C1 segment of cervical spinal cord (tissue), 14 donors: ENCODE data around the gene IRF3.
A peak's percentile ranks its signal among the peaks of the same experiment; 100 is the strongest.

Source experiments
- DNase-seq, 14 donors: peaks; one replicate each; lab custom pipeline; 2025; lab: John Stamatoyannopoulos, UW

Gene IRF3

DNA sequence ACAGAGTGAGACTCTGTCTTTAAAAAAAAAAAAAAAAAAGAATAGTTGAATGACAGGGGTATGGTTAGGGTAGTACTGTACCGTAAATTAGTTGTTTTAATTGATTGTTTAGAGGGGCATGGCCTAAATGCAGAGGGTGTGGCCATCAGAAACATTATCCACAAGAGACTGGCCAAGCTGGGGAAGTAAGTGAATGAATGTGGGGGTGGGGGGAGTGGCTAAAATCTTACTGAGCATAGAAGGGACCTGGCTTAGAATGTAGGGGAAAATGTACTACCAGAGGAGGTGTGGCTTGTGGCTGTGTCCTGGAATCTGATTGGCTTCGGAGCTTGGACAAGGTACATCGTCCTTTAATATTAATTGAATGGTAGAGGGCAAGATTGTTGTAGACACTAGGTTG, 3.9 kb upstream of the IRF3 start:
- no peak for DNase-seq

- DNase-seq = no peak
Measured at GRCh38 chr19:49667473-49667872, 1.8 kb upstream of the IRF3 start.

- no peak for DNase-seq
Measured at GRCh38 chr19:49666120-49666444, 425 bp upstream of the IRF3 start.

DNA sequence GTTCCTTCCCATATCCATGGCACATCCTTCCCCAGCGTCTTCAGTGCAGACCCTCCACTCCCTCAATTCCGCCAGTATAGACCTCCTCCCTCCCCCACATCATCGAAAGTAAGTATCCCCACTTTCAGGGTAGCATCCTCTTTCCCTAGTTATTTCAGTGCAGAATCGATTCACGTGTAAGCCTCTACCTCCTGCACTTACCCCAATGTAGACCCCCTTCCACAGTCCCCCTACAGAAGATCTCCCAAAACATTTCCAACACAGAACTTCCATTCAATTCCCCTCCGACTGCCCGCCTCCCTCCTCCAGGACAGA, 664 bp downstream of the IRF3 start:
- DNase-seq = peak in 1 of 14 donors; percentile 26

- peak; percentile 23 to 86 (median 78) for DNase-seq
Measured at GRCh38 chr19:49664171-49665035, 1.3 kb downstream of the IRF3 start.

DNA sequence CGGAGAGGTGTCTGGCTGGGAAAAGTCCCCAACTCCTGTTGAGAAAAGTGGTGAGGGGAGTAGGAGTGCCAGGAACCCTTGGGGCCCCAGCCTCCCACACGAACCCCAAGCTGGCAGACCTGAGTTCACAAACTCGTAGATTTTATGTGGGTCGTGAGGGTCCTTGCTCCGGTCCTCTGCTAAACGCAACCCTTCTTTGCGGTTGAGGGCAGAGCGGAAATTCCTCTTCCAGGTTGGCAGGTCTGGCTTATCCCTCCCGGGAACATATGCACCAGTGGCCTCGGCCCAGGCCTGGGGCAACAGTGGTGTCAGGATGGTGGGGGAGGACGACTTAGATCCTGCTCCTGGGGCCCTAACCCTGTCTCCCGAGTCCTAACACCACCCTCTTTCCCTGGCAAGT, 2.4 kb downstream of the IRF3 start:
- DNase-seq = no peak

GRCh38 chr19:49662011-49662410, 3.6 kb downstream of the IRF3 start:
- DNase-seq = no peak

GRCh38 chr19:49660338-49660961, 5.2 kb downstream of the IRF3 start:
- no peak for DNase-seq

DNA sequence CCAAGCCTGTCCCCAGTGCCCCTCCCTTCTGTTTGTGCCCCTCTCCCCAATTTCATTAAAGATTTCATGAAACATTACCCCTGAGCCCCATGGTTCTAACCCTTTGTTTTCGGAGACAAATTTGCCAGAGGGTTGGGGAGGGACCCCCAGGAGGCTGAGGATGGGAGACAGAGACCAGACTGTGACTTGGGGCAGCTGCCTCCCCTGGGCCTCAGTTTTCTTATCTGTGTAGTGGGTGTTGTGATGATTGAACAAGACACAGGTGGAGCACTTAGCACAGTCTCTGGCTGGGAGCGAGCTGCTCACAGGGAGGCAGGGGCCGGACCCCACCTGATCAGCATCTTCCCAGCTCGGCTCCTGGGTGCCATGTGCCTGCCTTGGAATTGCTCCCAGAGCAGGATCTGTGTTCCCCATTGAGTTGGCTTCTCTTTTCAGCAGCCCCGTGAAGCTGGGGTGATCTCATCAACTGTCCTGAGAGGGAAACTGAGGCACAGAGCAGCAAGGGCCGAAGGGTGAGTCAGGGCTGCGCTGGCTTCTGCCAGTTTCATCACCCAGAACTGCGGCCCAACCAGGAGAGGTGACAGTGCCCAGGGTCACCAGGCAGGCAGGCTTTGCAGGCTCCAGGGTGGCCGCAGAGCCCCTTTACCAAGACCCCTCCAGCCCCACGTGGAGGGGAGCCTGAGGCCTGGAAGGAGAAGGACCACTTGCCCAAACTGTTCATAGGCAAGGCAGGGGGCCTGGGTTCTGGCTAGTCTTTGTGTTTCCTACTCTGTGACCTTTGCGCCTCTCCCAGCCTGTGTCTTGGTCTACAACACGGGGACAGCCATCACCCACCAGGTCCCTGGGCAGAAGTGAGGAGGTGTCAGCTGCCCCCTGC, 6.9 kb downstream of the IRF3 start:
- DNase-seq = no peak

GRCh38 chr19:49658139-49658517, 7.5 kb downstream of the IRF3 start:
- DNase-seq = no peak

GRCh38 chr19:49657493-49658138, 8.0 kb downstream of the IRF3 start:
- DNase-seq = no peak

DNA sequence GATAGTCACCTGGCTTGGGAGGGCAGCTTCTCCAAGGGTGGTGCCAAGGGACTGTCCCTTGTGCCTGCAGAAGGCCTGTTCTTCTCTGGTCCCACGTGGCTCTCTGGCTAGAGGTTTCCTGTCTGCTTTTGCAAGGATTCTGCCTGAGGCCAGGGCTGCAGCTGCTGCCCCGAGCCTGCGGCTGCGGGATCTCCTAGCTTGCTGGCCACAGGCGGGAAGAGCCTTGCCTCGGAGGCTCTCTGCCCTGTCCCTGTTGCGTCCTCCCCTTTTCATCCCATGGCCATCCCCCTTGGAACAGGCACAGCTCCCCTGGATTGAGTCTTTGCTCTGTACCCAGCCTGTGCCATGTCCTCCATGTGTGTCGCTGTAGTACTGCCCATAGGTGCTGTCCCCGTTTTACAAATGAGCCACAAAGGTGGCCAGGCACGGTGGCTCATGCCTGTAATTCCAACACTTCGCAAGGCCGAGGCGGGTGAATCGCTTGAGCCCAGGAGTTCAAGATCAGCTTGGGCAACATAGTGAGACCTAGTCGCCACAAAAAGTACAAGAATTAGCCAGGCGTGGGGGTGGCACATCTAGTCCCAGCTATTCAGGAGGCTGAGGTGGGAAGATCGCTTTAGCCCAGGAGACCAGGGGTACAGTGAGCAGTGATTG, 9.1 kb downstream of the IRF3 start:
- no peak for DNase-seq

DNA sequence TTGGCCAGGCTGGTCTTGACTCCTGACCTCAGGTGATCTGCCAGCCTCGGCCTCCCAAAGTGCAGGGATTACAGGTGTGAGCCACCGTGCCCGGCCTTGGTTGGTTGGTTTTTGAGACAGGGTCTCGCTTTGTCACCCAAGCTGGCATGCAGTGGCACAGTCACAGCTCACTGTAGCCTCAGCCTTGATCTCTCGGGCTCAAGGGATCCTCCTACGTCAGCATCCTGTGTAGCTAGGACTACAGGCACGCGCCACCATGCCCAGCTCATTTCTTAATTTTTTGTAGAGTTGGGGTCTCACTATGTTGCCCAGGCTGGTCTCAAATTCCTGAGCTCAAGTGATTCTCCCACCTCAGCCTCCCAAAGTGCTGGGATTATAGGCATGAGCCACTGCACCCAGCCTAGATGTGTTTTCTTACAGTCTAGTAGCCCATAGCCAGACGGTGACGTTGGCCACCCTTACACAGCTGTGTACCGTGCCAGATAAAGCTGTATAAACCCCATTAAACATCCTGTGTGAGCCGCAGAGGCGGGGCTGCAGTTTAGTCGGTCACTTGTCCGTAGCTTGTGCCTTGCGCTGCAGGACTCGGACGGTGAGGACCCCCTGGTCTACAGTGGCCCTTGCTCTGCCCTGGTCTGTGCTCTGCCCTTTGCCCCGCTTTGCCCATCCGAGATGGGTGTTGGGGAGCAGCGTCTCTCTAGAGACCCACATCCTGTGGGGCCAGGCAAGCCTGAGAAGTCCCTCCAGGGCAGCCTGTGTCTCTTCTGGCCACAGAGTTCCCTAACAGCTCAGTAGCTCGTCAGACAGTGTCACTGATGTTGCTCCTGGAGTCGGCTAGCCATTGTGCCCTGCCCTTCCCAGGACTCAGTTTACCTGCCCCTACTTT, 9.8 kb downstream of the IRF3 start:
- no peak for DNase-seq

DNA sequence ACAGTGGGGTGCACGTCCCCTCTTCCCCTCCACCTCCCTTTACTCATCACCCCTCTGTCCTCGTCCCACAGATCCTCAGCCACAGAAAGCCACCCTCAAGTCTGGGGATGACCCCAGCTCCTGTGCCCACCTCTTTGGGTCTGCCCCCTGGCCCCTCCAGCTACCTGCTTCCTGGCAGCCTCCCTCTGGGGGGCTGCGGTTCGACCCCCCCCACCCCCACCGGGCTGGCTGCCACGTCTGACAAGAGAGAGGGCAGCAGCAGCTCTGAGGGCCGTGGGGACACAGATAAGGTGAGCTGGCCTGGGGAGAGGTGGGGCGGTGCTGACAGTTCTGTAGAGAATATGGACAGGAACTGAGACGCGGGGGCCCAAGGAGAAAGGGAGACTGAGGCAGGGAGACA, 11.1 kb downstream of the IRF3 start:
- DNase-seq = no peak

GRCh38 chr19:49653466-49653806, 12.2 kb downstream of the IRF3 start:
- DNase-seq = no peak

DNA sequence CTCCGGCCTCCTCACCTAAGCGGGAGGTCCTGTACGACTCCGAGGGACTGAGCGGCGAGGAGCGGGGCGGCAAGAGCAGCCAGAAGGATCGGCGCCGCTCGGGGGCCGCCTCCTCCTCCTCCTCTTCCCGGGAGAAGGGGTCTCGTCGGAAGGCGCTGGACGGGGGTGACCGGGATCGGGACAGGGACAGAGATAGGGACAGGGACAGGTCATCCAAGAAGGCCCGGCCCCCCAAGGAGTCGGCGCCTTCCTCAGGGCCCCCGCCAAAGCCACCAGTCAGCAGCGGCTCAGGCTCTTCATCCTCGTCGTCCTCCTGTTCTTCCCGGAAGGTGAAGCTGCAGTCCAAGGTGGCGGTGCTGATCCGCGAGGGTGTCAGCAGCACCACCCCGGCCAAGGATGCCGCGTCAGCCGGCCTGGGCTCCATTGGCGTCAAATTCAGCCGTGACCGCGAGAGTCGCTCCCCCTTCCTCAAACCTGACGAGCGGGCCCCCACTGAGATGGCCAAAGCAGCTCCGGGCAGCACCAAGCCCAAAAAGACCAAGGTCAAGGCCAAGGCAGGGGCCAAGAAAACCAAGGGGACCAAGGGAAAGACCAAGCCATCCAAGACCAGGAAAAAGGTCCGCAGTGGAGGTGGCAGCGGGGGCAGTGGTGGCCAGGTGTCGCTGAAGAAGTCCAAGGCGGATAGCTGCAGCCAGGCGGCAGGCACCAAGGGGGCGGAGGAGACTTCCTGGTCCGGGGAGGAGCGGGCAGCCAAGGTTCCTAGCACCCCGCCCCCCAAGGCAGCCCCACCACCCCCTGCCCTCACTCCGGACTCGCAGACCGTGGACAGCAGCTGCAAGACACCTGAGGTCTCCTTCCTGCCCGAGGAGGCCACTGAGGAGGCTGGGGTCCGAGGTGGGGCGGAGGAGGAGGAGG, 12.8 kb downstream of the IRF3 start:
- DNase-seq = no peak

DNA sequence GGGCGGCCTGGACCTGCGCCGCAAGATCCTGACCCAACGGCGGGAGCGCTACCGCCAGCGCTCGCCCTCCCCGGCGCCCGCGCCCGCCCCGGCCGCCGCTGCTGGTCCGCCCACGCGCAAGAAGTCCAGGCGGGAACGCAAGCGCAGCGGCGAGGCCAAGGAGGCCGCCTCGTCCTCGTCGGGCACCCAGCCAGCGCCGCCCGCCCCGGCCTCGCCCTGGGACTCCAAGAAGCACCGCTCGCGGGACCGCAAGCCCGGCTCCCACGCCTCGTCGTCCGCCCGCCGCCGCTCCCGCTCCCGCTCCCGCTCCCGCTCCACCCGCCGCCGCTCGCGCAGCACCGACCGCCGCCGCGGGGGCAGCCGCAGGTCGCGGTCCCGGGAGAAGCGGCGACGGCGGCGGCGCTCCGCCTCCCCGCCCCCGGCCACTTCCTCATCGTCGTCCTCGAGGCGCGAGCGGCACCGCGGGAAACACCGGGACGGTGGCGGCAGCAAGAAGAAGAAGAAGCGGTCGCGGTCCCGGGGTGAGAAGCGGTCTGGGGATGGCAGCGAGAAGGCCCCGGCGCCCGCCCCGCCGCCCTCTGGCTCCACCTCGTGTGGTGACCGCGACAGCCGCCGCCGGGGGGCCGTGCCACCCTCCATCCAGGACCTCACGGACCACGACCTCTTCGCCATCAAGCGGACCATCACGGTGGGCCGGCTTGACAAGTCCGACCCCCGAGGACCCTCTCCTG, 13.7 kb downstream of the IRF3 start:
- no peak for DNase-seq

GRCh38 chr19:49651029-49651819, 14.4 kb downstream of the IRF3 start:
- no peak for DNase-seq
